Caki2 (cell line): ENCODE data around the gene OR2T2. TPM values are rescaled to one million over a fixed set of nuclear protein-coding genes. Genes with fewer than 3 reads are reported as not detected.

Experiments
- total RNA-seq: library from RNA; depleted of rRNA; stranded (reverse); fragments of >200 nt; shearing (Covaris generic); gene quantifications from 2 replicates; pipeline ENCODE4 v1.2.3, GENCODE V29; 2014; ENCODE audit warnings: low replicate concordance; rRNA removed

OR2T2 gene
- total RNA-seq, 1 experiment from 2014 or later: not detected

Other genes starting within 250 kb of the OR2T2 start
- not detected in 2 replicates for gene OR2M3, start 248.4 kb upstream of the OR2T2 start, total RNA-seq
- not detected in 2 replicates for gene OR2M4, start 214.2 kb upstream of the OR2T2 start, total RNA-seq
- not detected in 2 replicates for gene OR2T33, start 167.7 kb upstream of the OR2T2 start, total RNA-seq
- not detected in 2 replicates for gene OR2T12, start 142.2 kb upstream of the OR2T2 start, total RNA-seq
- gene OR2M7, start 121.1 kb upstream of the OR2T2 start, total RNA-seq: not detected in 2 replicates
- not detected in 2 replicates for gene OR14C36, start 96.9 kb upstream of the OR2T2 start, total RNA-seq
- not detected in 2 replicates for gene OR2T4, start 84.0 kb upstream of the OR2T2 start, total RNA-seq
- not detected in 2 replicates for gene OR2T6, start 69.9 kb upstream of the OR2T2 start, total RNA-seq
- gene OR2T1, start 42.6 kb upstream of the OR2T2 start, total RNA-seq: not detected in 2 replicates
- gene OR2T3, start 27.7 kb downstream of the OR2T2 start, total RNA-seq: not detected in 2 replicates
- not detected in 2 replicates for gene OR2T5, start 43.0 kb downstream of the OR2T2 start, total RNA-seq
- gene OR2G6, start 62.4 kb downstream of the OR2T2 start, total RNA-seq: not detected in 2 replicates
- not detected in 2 replicates for gene OR2T29, start 117.1 kb downstream of the OR2T2 start, total RNA-seq
- not detected in 2 replicates for gene OR2T34, start 129.1 kb downstream of the OR2T2 start, total RNA-seq
- gene OR2T10, start 152.1 kb downstream of the OR2T2 start, total RNA-seq: not detected in 2 replicates
- not detected in 2 replicates for gene OR2T11, start 189.5 kb downstream of the OR2T2 start, total RNA-seq
- gene OR2T35, start 199.6 kb downstream of the OR2T2 start, total RNA-seq: not detected in 2 replicates
- gene OR2T27, start 209.9 kb downstream of the OR2T2 start, total RNA-seq: not detected in 2 replicates